SKM-1 (cell line): ENCODE results near the gene CAST.

Source experiments
- DNase-seq: peaks from one replicate; lab custom pipeline; 2025; ENCODE audit not compliant: unreplicated experiment; lab: John Stamatoyannopoulos, UW

Gene CAST

GRCh38 chr5:96671441-96671840 lies 9.3 kb downstream of the CAST start:
- no peak for DNase-seq

- DNase-seq, result no peak
Observed at GRCh38 chr5:96673127-96673526, 11.0 kb downstream of the CAST start.

- DNase-seq, result no peak
Observed at GRCh38 chr5:96675882-96676281, 13.7 kb downstream of the CAST start.

GRCh38 chr5:96677496-96677895 lies 15.3 kb downstream of the CAST start:
- DNase-seq, result no peak

GRCh38 chr5:96679293-96679692 lies 17.1 kb downstream of the CAST start:
- no peak for DNase-seq

GRCh38 chr5:96680759-96681470 lies 18.7 kb downstream of the CAST start:
- DNase-seq, result no peak

GRCh38 chr5:96683392-96683791 lies 21.2 kb downstream of the CAST start:
- no peak for DNase-seq

GRCh38 chr5:96683810-96684209 lies 21.6 kb downstream of the CAST start:
- no peak for DNase-seq

- no peak for DNase-seq
Observed at GRCh38 chr5:96687080-96687479, 24.9 kb downstream of the CAST start.

- no peak for DNase-seq
Observed at GRCh38 chr5:96687812-96688453, 25.8 kb downstream of the CAST start.

GRCh38 chr5:96690861-96691260 lies 28.7 kb downstream of the CAST start:
- no peak for DNase-seq

- DNase-seq, result no peak
Observed at GRCh38 chr5:96691503-96692303, 29.5 kb downstream of the CAST start.

GRCh38 chr5:96692441-96692840 lies 30.3 kb downstream of the CAST start:
- no peak for DNase-seq

GRCh38 chr5:96699186-96699820 lies 37.1 kb downstream of the CAST start:
- DNase-seq, result no peak

GRCh38 chr5:96702503-96703383 lies 40.6 kb downstream of the CAST start:
- DNase-seq, result no peak

- no peak for DNase-seq
Observed at GRCh38 chr5:96703384-96703920, 41.3 kb downstream of the CAST start.

- DNase-seq, result no peak
Observed at GRCh38 chr5:96703995-96704394, 41.8 kb downstream of the CAST start.

GRCh38 chr5:96706433-96707111 lies 44.4 kb downstream of the CAST start:
- DNase-seq, result no peak

GRCh38 chr5:96708600-96708999 lies 46.4 kb downstream of the CAST start:
- no peak for DNase-seq
